ENCODE data around the gene IPPK.
A peak's percentile ranks its signal among the peaks of the same experiment; 100 is the strongest.

IPPK gene, protein sequence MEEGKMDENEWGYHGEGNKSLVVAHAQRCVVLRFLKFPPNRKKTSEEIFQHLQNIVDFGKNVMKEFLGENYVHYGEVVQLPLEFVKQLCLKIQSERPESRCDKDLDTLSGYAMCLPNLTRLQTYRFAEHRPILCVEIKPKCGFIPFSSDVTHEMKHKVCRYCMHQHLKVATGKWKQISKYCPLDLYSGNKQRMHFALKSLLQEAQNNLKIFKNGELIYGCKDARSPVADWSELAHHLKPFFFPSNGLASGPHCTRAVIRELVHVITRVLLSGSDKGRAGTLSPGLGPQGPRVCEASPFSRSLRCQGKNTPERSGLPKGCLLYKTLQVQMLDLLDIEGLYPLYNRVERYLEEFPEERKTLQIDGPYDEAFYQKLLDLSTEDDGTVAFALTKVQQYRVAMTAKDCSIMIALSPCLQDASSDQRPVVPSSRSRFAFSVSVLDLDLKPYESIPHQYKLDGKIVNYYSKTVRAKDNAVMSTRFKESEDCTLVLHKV

DNA sequence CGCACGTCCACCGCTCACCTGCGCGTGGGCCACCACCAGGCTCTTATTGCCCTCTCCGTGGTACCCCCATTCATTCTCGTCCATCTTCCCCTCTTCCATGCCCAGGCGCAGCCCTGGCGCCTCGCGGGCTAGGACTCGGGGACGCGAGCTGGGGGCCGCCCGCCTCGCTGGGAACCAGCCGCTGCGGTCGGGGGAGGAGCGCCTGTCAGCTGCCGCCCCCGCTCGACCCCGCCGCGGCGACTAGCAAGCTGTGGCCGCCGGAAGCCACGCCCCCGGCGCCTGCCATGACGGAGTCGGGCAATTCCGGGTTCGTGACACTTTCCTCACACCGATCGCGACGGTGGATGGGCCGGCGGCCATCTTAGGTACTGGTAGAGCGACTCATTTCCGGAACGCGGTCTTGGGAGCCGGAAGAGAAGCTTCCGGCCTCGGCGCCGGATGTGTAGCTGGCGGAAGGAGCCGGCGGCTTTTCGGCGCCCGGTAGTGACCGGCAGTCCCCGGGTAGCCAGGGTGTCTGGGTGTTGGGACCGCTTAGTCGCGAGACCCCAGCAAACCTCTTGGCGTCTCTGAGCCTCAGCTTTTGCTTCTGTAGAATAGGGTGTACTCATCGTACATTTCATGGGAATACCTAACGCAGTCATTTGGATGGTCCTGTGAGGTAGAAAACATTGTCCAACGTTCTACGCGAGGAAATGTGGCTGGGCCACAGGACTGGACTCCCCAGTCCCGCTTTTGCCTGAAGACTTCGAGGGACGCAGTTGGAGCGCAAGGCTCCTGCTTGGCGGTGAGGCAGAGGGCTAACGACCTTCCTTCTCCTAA is at the start of gene IPPK:
TSS of gene IPPK (minus strand) at position 242 of the 819 bp plus-strand sequence. CDS start at position 99, 143 bp downstream.
- DNase-seq, result peak; percentile 97

DNA sequence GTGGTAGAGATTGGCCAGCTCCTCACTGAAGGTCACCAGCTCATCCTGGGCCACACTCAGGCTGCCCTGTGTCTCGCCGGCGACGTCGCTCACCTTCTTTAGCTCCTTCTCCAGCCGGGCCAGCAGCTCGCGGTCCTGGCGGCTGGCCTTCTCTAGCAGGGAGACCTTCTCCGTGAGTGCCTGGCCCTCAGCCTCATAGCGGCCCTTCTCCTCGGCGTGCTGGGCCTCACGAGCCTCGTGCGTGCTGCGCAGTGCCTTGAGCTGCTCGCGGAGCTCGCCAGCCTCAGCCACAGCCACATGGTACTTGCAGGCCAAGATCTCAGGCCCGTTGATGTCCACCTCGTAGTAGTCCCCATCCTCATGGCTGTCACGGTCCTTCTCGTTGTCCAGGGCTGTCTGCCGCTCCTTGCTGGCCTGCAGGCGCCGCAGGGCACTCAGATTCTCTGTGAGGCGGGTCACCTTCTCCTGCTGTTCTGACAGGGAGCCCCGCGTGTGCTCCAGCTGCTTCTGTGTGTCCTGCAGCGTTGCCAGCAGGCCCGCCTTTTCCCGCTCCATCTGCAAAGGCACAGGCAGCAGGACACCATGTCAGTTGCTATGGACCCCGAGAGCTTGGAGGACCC is 49.2 kb upstream of the IPPK start:
- no peak for DNase-seq

DNA sequence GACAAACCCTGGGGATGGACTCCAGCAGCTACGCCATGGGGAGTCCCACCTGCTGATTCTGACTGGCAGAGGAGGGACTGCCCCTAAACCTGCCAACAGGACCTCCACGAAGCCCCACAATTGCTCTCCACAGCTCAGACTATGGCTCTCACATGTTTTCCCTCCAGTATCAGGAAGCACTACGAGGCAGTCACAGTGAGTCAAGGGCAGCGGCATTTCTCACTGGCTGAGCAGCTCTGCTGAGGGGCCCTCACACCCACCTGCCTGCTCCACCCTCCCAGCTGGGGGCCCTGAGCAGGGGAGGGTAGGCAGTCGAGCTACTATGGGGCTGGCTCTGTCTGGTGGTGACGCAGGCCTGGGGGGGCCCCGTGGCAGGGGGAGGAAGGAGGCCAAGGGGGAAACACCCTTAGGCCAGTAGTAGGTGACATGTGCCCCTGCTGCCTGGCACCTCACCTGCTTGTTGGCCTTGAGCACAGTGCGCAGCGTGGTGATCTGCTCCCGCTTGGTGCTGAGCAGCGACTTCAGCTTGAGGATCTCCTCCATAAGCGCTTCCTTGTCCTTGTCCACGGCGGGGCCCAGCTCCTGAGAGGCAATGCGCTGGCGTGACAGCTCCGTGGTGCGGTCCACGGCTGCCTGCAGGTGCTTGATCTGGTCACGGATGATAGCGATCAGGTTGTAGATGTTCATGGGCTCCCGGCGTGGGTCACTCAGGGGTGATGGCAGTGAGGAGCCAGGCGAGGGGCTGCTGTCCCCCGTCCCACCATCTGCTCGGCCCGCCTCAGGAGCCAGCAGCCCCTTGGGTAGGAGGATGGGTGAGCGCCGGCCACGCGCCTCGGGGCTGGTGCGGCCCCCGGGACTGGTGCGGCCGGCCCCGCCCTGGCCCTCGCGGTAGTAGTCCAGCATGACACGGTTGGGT is 48.4 kb upstream of the IPPK start:
- DNase-seq, result no peak

DNA sequence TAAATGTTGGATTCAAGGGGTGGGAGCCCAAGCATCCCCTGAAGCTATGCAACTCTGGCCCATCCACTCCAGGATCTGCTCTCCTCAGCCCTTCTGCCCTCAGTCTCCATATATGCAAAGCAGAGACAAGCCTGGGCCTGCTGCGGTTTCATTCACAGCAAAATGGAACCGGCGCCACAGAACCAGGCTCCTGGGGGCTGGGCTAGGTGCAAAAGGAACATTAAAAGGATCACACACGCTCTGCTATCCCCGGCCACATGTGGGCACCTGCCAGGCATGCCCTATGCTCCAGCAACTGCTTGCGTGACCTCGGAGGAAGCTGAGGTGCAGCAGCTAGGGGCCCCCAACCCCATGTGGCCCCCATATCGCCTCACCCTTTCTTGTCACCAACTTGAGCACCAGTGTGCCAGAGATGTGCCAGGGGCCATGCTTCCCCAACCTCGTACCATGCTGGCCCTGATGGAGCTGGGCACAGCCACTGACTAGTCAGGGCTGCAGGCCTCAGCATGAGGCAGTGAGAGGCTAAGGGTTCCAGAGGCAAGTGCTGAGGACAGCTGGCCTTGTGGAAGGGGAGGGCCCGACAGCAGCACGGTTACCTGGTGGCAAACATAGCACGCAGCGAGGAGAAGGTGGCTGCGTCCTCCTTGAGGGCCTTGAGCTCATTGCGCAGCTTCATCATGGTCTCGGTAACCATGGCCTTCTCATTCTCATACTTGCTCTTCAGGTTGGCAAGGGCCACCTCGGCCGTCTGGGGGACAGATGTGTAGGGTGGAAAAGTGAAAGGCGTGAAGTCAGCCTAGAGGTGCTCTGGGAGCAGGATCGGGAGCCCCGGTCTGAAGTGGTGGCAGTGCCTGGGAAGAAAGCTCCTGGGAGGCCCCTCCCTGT is 47.5 kb upstream of the IPPK start:
- no peak for DNase-seq

DNA sequence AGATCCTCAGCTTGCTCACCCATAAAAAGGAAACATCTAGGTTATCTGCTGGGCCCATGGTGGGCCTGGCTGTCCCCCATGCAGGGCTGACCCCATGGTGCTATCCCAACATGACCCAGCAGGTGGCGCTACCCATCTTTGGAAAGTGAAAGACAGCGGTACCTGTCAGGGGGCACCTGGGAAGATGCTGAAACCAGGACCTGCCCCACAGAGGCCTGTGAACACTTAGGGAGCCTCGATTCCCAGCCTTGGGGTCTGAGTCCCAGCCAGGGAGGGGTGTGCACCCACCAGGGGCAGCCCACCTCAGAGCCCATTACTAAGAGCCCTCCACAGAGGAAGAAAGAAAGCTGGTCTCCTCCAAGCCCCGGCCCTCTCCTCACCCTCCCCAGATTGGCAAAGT is 46.6 kb upstream of the IPPK start:
- peak; percentile 37 to 40 for DNase-seq

DNA sequence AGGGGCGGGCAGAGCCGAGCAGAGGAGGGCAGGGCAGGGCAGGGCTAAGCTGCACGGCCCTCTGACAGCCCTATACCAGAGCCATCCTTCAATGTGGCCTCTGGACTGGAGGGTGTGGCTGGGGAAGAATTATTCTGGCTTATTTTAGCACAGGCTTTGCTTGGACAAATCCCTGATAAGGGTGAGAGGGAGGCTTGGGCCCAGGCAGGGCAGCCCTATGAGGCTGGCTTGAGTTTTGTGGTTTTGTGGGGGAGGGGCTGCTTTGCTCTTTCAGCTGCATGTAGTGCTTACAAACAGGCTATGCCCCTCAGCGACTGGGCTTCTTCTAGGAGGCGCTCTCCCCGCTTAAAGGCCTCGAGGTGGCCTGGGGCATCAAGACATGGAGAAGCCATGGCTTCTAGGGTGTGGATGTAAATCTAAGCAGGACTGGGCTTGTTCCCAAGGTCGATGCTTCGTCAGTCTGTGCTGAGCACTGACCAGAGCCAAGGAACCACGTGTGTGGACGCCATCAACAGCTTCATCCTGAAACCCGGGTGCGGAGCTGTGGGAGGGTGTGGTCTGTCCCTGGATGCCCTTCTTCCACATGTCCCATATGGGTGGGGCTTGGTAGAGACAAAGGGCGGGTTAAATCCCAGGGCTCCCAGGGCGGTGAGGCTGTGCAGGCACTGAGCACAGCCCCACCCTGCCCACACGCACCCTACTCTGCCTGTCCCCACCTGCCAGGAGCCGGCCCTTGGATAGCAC is 45.7 kb upstream of the IPPK start:
- no peak for DNase-seq

DNA sequence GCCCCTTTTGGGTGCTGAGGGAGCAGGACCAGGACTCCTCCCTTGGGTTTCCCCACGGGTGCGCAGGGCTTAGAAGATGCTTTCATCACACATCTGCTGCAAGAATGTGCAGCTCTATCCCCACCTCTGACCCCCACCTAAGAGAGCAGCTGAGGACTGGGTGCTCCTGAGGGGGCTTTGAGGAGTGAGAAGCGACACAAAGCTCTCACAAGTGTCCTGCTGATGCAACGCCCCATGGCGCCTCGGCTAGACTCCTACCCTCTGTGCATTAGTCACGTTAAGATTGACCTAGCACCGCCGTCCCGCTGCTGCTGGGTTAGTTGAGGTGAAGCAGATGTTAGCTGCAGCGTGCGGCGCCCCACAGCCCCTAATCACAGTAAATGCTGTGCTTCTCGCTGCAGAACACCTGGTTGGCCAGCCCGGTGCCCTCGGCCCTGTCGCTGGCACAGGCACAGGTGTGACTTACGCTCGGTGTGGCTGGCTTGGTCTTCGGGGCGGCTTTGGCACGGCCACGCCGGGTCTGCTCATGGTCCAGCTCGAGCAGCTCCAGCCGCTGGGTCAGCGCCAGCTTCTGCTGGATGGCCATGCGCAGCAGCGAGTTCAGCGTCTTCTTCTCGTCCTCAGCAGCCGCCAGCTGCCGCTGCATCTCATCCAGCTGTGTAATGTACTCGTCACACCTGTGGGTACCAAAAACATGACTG is 45.0 kb upstream of the IPPK start:
- no peak for DNase-seq

DNA sequence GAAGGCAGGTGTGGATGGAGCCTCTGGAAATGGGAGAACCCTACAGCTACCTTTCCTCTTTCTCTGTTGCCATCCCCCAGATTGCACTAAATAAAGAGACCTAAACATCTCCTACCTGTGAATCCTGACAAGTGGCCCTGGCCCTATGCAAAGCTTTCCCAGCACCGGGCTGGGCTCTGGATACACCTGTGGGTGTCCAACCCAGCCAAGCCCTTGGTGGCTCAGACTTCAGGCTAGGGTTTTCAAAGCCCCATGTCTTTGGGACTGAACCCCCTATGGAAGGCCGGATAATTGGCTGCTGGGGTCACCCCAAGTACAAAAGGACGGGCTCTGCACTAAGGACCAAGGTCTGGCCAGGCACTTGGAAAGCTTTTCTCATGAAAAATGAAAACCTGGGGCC is 44.1 kb upstream of the IPPK start:
- DNase-seq, result no peak

DNA sequence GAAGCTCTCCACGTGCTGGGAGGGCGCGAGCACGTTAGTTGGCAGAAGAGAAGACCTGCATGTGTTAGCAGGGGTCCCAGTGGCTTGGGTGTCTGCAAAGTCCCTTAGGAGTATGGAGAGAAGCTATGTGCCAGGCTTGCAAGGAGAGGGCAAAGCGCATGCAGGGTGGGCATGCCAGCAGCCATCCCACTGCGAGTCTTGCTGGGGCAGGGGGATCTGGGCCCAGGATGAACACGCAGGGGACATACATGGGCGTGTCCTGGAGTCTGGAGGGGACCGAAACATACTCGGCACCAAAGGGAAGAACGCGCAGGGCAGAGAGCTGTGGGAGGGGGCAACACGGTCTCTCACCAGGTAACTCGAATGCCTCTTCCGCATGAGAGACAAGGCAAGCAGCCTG is 43.6 kb upstream of the IPPK start:
- no peak for DNase-seq

DNA sequence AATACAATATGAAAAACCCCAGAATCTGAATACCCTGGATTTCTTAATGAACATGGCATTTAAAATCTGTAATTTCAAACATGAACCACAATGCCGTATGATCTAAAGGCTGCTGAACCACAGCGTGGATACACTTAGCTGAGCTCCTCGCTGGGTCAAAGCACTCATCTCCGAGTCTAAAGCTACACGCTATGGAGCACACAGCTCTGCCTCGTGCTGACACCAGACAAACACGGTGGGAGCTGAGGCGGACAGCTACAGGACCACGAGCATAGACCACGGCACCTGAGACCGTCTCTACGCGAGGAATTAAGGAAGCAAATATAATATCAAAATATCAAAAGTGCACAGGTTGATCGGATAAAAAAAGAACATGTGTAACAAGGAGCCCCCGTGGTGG is 42.8 kb upstream of the IPPK start:
- DNase-seq, result no peak

DNA sequence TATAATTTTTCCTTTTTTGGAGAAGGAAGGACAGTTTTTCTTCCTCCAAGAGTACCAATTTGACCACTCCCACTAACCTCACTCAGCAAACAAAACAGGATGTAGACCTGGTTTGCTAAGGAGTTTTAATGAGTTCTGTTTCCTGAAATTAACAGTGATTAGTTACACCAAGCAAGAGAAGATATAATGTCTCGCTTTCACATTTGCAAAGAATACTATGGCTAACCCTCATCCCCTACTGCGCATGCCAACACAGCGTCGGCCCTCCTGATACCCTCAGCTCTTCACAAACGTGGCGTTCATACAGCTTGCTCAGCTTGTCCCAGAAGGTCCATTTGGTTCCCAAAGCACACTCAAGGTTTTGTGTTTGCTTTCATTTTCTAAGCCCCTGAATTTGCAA is 41.9 kb upstream of the IPPK start:
- DNase-seq, result no peak

DNA sequence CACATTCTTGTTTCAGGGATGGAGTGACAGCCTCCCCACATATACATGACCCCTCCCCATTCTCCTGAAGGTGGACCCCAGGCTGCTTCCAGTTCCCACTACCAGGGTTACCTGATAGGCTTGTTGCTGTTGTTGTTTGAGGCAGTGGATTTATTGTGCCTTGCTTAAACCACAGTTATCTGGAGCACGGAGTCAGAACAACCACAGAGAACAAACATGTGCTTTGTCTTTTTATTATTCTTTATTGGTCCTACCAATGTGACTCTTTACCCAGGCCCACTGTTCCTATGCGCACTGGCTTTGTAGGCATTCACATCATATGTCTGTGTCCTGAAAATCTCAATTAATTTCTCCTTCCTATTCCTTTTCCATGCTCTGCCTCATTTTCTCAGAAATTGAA is 41.2 kb upstream of the IPPK start:
- DNase-seq, result no peak

DNA sequence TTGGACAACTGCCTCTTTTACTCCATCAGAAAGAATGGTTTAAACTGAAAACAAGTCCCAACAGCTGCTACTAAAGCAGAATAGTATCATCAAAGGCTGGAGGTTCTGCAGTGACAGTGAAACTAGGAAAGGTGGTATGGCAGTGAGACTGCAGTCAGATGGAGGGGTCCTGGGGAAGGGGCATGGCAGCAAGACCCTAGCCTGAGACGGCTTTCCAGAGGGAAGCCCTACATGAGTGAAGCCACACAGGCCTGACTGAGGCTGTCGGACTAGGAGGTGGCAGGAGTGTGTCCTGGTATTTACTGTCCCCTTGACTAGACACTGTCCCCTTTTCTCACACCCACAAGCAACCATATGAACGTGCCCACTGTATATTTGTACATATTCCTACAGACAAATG is 40.4 kb upstream of the IPPK start:
- no peak for DNase-seq

DNA sequence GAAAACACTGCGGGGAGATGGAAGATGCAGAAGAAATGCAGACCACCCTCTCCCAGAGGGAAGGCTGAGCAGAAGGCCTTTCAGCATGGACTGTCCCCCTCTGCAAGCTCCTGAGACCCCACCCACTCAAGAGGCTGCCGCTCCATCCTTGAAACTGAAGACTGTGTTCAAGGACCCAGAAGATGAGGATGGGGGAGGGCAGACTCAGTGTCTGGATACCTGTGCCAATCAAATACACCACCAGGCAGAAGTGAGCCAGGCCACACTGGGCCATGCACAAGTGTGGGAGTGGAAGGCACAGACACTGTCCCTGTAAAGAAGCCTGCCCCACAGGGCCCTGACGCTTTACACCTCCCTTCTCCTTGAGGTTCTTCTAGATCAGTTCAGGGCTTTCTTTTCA is 40.0 kb upstream of the IPPK start:
- DNase-seq, result no peak

DNA sequence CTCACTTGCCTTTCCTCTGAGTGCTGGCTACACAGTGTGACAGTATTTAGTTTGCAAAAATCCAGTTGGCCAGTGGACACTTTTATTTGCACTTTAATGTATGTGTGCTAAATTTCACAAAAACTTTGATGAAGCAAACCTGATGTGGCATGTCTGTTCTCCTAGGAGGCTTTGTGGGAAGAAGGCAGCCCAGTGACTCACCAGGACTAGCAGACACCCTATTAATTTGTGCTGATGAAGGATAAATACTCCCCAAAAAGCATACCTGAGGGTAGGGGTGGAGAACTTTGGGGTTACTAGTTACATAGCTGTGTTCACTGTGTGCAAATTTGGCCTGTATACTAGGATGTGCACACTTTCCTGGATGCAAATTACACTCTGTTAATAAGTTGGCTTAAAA is 39.3 kb upstream of the IPPK start:
- DNase-seq, result no peak

DNA sequence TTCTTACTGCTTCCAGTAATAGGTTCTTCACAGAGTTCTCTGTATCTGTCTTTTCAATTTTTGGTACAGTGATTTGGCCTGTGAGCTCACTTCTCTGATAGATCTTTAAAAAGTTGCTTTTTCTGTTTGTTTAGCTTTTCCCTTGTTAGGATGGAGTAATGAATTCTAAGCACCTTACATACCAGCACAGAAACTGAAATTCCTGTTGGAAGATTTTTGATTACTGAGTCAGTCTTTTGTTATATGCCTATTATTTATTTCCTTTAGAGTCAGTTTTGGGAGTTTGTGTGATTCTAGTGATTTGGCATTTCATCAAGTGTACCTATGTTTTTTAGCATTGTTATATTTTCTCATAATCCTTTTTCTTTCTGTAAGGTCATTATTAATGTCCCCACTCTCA is 37.6 kb upstream of the IPPK start:
- no peak for DNase-seq

DNA sequence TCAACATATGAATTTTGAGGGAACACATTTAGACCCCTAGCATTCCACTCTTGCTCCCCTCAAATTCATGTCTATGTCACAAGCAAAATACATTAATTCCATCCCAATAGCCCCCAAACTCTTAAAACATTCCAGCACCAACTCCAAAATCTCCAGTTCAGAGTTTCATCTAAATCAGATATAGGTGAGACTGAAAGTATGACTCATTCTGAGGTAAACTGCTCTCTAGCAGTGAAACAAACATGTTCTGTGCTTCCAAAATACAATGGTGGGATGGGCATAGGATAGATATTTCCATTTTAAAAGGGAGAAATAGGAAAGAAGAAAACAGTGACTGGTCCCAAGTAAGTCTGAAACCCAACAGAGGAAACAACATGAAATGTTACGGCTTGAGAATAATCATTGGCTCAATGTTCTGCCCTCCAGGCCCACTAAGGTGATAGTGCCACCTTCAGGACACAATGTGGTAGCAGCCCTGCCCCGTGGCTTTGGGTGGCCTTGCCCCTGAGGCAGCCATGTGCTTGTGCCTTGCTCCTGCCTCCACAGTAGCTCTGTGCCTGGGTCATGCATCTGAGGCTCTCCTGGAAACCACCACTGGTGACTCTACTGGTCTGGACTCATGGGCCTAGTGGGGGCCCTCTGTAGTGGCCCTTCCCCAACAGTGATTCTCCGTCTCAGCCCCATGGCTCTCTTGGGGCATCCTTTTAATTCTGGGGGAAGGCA is 36.4 kb upstream of the IPPK start:
- peak; percentile 22 to 27 for DNase-seq

DNA sequence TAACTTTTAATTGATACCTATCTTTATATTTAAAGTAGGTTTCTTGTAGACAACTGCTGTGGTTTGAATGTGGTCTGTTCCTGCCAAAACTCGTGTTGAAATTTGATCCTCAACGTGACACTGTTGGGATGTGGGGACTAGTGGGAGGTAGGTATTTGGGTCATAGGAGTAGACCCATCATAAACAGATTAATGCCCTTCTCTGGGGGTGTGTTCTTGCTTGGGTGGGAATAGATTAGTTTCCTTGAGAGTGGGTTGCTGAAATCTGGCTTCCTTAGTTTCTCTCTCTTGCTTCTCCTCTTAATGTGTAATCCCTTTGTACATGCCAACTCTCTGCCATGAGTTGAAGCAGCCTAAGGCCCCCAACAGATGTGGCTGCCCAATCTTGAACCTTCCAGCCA is 34.6 kb upstream of the IPPK start:
- DNase-seq, result no peak

DNA sequence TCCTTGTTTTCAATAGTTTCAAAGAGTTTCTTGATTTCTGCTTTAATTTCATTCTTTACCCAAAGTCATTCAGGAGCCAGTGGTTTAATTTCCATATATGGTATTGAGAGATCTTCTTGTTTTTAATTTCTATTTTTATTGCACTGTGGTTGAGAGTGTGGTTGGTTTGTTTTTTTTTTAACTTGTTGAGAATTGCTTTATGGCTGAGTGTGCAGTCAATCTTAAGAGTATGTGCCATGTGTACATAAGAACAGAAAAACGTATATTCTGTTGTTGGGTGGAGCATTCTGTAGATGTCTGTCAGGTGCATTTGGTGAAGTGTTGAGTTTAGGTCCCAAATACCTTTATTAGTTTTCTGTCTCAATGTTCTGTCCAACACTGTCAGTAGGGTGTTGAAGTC is 26.7 kb upstream of the IPPK start:
- no peak for DNase-seq
